NOMO-1 treated with DMSO at 0.1 percent for 48 hours (cell line): ENCODE results near the gene ASMT.
"Not testable (repeated sequence)": the region's sequence is repeated elsewhere in the genome, so short reads cannot be mapped to it uniquely, and the experiment has no call there.

Experiments used
- DNase-seq: peaks from one replicate; lab custom pipeline; 2025; ENCODE audit not compliant: unreplicated experiment; lab: John Stamatoyannopoulos, UW

ASMT gene

GRCh38 chrX:1646009-1646408 is 31.1 kb downstream of the ASMT start:
- no peak for DNase-seq

DNA sequence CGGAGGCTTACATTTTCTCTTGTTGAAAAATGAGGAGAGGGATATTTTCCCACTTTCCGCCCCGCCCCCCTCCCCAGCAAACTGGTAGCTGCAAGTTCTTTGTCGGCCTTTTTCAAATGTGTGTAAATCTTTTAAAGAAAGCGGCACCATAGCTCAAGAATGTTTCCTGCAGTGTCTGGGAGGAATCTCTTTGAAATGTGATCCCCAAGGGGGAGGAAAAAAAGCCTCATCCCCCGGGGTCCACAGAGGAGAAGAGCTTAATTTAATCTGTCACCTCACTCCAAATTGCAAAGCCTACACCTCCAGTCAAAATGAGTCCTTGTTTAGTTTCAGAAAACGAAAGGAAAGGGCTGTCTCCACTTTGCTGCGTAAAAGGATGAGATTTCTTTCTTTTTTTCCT is 34.8 kb downstream of the ASMT start:
- no peak for DNase-seq

GRCh38 chrX:1652011-1652811 is 37.4 kb downstream of the ASMT start:
- peak; percentile 80 for DNase-seq

- DNase-seq, result no peak
These were observed 41.5 kb downstream of the ASMT start for GRCh38 chrX:1656379-1656778.

DNA sequence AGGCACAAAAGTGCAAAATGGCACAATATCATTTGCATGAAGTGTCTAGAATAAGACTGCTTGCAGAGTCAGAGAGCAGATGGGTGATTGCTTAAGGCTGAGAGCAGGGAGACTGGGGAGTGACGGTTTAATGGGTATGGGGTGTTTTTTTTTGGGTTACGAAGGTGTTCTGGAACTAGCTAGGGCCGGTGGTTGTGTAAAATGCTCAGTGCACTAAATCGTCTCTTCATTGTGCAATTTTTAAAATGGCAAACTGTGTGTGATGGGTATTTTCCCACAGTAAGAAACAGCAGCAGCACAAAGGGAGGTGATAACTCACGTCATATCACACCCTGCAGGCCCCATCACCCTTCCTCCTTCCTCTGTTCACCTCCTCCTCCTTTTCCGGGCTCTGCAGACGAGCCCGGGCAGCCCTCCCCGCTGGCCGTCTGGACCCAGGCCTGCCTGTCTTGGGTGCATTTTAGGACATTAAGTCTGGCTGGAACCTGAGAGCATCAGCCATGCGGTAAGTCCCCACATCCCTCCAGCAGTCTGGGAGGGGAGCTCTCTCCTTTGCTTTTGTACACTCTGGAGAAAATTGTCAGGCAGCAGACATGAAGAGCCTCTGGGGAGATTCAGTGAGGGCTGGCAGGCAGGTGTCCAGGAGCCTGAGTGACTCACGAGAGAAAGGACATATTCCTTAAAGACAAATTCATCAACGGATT is 42.7 kb downstream of the ASMT start:
- peak; percentile 84 for DNase-seq

GRCh38 chrX:1658071-1658491 is 43.2 kb downstream of the ASMT start:
- no peak for DNase-seq

DNA sequence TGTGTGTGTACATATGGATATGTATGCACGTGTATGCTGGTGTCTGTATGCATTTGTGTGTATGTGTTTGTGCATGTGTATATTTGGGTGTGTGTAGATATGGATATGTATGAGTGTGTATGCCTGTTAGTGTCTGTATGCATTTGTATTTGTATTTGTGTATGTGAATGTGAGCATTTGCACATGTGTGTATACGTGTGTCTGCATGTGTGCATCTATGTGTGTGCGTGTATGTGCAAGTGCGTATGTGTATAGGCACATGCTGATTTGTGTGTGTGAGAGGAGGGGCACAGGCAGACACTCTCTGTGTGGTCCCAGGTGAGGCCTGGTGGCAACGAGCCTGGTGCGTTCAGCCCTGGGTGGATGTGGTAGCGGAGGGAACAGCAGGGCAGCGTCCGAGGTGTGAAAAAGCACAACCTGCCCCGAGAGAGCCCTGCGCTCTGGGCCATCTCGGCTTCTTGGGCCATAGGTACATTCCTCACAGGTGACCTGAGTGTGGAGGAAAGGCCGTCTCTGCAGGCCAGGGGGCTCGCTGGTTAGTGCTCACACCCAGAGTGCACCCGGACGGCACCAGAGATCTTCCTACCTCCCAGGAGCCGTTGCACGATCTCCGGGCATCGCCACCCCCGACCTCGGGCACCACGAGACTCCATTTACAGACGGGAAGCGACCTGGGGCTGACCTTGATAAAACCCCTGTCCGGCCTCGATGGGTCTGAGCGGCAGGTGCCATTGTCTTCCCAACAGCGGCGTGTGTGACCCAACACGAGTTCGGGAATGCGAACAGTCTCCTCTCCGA is 45.0 kb downstream of the ASMT start:
- no peak for DNase-seq

- DNase-seq, result no peak
These were observed 46.4 kb downstream of the ASMT start for GRCh38 chrX:1661048-1661921.

DNA sequence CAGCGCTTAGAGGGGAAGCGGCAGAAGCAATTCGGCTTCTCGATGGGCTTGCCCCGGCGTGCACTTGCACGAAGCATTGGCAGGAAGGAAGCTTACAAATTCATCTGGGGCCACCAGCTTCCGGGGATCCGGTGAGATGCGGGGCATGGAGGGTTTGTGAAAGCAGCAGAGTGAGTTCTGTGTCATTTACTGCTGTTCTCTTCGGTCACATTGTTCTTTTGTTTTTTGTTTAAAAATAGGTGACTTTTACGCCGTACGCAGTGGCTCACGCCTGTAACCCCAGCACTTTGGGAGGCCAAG is 47.0 kb downstream of the ASMT start:
- no peak for DNase-seq

GRCh38 chrX:1667566-1667965 is 52.7 kb downstream of the ASMT start:
- DNase-seq, result no peak

DNA sequence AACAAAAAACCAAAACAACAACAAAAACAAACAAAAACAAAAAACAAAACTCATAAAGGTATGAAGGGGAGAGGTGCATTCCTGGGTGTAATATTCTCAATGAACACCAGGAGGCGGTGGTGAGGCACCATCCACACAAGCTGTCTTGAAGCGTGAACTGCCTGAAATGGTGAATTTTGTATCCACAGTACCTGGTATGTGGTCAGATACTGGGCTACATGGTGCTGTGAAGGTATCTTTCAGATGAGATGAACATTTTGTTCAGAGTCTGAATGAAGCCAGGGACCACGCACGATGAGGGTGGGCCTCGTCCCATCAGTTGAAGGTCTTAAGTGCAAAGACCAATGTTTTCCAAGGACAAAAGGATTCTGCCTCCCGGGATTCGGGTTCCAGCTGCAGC is 58.5 kb downstream of the ASMT start:
- peak; percentile 32 for DNase-seq

GRCh38 chrX:1676866-1677265 is 62.0 kb downstream of the ASMT start:
- no peak for DNase-seq

GRCh38 chrX:1679238-1679637 is 64.4 kb downstream of the ASMT start:
- DNase-seq, result no peak

GRCh38 chrX:1681439-1681838 is 66.6 kb downstream of the ASMT start:
- DNase-seq, result no peak

DNA sequence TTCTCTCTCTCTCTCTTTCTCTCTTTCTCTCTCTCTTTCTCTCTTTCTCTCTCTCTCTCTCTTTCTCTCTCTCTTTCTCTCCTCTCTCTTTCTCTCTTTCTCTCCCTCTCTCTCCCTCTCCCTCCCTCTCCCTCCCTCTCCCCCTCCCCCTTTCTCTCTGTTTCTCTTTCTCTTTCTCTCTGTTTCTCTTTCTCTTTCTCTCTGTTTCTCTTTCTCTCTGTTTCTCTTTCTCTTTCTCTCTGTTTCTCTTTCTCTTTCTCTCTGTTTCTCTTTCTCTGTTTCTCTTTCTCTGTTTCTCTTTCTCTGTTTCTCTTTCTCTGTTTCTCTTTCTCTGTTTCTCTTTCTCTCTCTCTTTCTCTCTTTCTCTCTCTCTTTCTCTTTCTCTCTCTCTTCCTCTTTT is 67.0 kb downstream of the ASMT start:
- DNase-seq, result not testable (repeated sequence)

GRCh38 chrX:1682501-1682900 is 67.6 kb downstream of the ASMT start:
- not testable (repeated sequence) for DNase-seq

- DNase-seq, result not testable (repeated sequence)
These were observed 70.0 kb downstream of the ASMT start for GRCh38 chrX:1684883-1685282.

GRCh38 chrX:1685444-1685880 is 70.6 kb downstream of the ASMT start:
- peak; percentile 15 for DNase-seq

- no peak for DNase-seq
These were observed 71.8 kb downstream of the ASMT start for GRCh38 chrX:1686642-1687041.
